Gastrocnemius medialis (tissue), 4 donors: ENCODE results near the gene CD3E. TPM values are rescaled to one million over a fixed set of nuclear protein-coding genes. Genes with fewer than 3 reads are reported as not detected.

Experiments used
- ATAC-seq, 2 donors: fragments of 150-250 bp; one replicate each; pipeline ENCODE4 v1.9.1; 2016
- DNase-seq, 2 donors: peaks; one replicate each; pipeline ENCODE4 v3.0.0-alpha.2; 2019
- H3K27ac ChIP-seq, 4 donors: fragments of 200-600 bp; sonication (generic); 1 replicate in 1 of 4; 2 replicates in 3 of 4; pipeline ENCODE4 v1.5.1; 2016 to 2018; ENCODE audit warnings: mild to moderate bottlenecking in 2 of 4, moderate library complexity in 1 of 4
- H3K27me3 ChIP-seq, 3 donors: fragments of 200-600 bp; sonication (generic) in 2 of 3; 1 replicate in 1 of 3; 2 replicates in 2 of 3; pipeline versions ENCODE4 v1.5.1 to v1.6.0; 2016 to 2019; ENCODE audit warnings: mild to moderate bottlenecking in 1 of 3, moderate library complexity in 1 of 3
- H3K36me3 ChIP-seq, 2 donors: fragments of 200-600 bp; sonication (generic) in 1 of 2; one replicate each; pipeline ENCODE4 v1.5.1; 2017 to 2018
- H3K4me1 ChIP-seq, 2 donors: fragments of 200-600 bp; sonication (generic) in 1 of 2; one replicate each; pipeline ENCODE4 v1.5.1; 2016 to 2017; ENCODE audit warnings: mild to moderate bottlenecking in 2 of 2
- H3K4me3 ChIP-seq, 4 donors: fragments of 200-600 bp; sonication (generic) in 3 of 4; 1 replicate in 1 of 4; 2 replicates in 3 of 4; pipeline ENCODE4 v1.5.1; 2016 to 2019; ENCODE audit warnings: mild to moderate bottlenecking in 2 of 4
- H3K9me3 ChIP-seq, 3 donors: fragments of 200-600 bp; sonication (generic) in 2 of 3; 1 replicate in 1 of 3; 2 replicates in 2 of 3; pipeline ENCODE4 v1.5.1; 2016 to 2019
- CTCF ChIP-seq, 5 experiments: fragments of 450-650 bp in 3 of 5; fragments of 200-600 bp in 2 of 5; sonication (generic) in 2 of 5; IDR thresholded peaks in 4 of 5; conservative IDR thresholded peaks in 1 of 5; 1 replicate in 4 of 5; 2 replicates in 1 of 5; pipeline ENCODE4 v1.5.1; 2016 to 2019; ENCODE audit warnings: antibody characterized with exemption in 5 of 5, mild to moderate bottlenecking in 3 of 5, moderate library complexity in 3 of 5
- POLR2A ChIP-seq, 2 donors: fragments of 450-650 bp; IDR thresholded peaks; one replicate each; pipeline ENCODE4 v1.6.1; 2017; ENCODE audit warnings: antibody characterized with exemption in 2 of 2, mild to moderate bottlenecking in 2 of 2, moderate library complexity in 2 of 2
- in situ Hi-C, 4 donors: fragments of 200-750 bp; cut with MboI; loops; one replicate each; pipeline versions ENCODE4 v1.15.0 to v1.8.0; 2017; ENCODE audit warnings: low sequenced_read_pairs in 4 of 4
- intact Hi-C: fragments of 100-400 bp; cut with DNase I; formaldehyde crosslinking; loops from one replicate; pipeline ENCODE4 v1.15.1; 2023; ENCODE audit warnings: low total_unique reads
- total RNA-seq, 4 donors: library from RNA; depleted of rRNA; stranded (reverse); fragments of >200 nt; gene quantifications; one replicate each; pipeline versions ENCODE4 v1.1.0 to v1.2.3, GENCODE V29; 2016

CD3E gene
- total RNA-seq, 4 donors from 2014 or later, result 0.42 to 0.51 TPM; not detected in 2

DNA sequence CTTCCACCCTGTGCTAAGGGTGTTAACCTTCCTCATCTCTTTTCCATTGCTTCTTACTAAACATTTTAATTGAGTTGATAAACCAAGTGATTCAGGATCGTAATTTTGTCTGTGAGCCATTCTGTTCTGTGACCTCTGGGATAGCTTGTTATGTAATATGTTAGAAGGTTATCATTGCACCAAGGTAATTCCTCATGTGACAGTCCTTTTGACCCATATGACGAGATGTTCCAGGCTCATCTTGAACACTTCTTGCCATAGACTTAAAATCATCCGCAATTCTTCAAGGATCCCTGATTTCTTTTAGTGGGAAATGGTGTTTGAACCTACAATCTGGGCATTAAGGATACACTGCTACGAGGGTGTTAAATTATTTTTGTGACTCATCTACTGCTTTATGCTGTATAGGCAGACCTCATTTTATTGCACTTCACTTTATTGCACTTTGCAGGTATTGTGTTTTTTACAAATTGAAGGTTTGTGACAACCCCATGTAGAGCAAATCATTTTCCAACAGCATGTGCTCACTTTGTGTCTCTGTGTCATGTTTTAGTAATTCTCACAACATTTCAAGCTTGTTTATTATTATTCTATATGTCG is 21.4 kb upstream of the CD3E start:
- H3K27ac ChIP-seq, result no peak overlapping the region
- H3K4me1 ChIP-seq, result no peaks in the 10 kb centered on the region
- peaks cover 0 to 4% (median 0%) of the 10 kb centered on the region in 3 donors for H3K27me3 ChIP-seq
- in situ Hi-C loops (no loop called here), intact Hi-C loops (no loop called here)
- H3K4me3 ChIP-seq, result no peak overlapping the region
- no peaks in the 10 kb centered on the region for H3K36me3 ChIP-seq
- no peak for ATAC-seq
- no peaks in the 10 kb centered on the region for H3K9me3 ChIP-seq
- no peak for DNase-seq
- no peak for TF ChIP-seq POLR2A (IDR thresholded peaks at IDR 0.05)
- no peak for TF ChIP-seq CTCF (IDR thresholded peaks at IDR 0.05 in 4 of 5, conservative IDR thresholded peaks at IDR 0.05 in 1 of 5)

- H3K27me3 ChIP-seq, result peaks cover 0 to 3% (median 0%) of the 10 kb centered on the region in 3 donors
- TF ChIP-seq POLR2A (IDR thresholded peaks at IDR 0.05) (no peak), CTCF (IDR thresholded peaks at IDR 0.05 in 4 of 5, conservative IDR thresholded peaks at IDR 0.05 in 1 of 5) (no peak)
- no peak overlapping the region for H3K4me3 ChIP-seq
- no peaks in the 10 kb centered on the region for H3K36me3 ChIP-seq
- no peak overlapping the region for H3K27ac ChIP-seq
- in situ Hi-C loops, result no loop called here
- ATAC-seq, result no peak
- intact Hi-C loops, result no loop called here
- no peaks in the 10 kb centered on the region for H3K9me3 ChIP-seq
- DNase-seq, result no peak
- H3K4me1 ChIP-seq, result no peaks in the 10 kb centered on the region
These were observed 20.7 kb upstream of the CD3E start for GRCh38 chr11:118283756-118284350.

DNA sequence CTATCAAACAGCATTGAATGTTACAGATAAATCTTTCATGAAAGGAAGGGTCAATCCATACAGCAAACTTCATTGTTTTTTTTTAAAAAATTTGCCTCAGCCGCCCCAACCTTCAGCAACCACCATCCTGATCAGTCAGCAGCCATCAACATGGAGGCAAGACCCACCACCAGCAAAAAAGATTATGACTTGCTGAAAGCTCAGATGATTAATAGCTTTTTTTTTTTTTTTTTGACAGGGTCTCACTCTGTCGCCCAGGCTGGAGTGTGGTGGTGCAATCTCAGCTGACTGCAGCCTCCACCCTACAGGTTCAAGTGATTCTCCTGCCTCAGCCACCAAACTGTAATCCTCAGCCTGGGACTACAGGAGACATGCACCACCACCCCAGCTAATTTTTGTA is 18.0 kb upstream of the CD3E start:
- Histone ChIP-seq H3K9me3 (no peaks in the 10 kb centered on the region), H3K27ac (no peak overlapping the region), H3K4me3 (no peak overlapping the region), H3K27me3 (no peaks in the 10 kb centered on the region), H3K4me1 (no peaks in the 10 kb centered on the region), H3K36me3 (no peaks in the 10 kb centered on the region)
- no peak for DNase-seq
- TF ChIP-seq POLR2A (IDR thresholded peaks at IDR 0.05) (no peak), CTCF (IDR thresholded peaks at IDR 0.05 in 4 of 5, conservative IDR thresholded peaks at IDR 0.05 in 1 of 5) (no peak)
- in situ Hi-C loops, result no loop called here
- intact Hi-C loops, result no loop called here
- ATAC-seq, result no peak

GRCh38 chr11:118287006-118287405 is 17.5 kb upstream of the CD3E start:
- no peak for ATAC-seq
- Histone ChIP-seq H3K36me3 (no peaks in the 10 kb centered on the region), H3K27ac (no peak overlapping the region), H3K9me3 (no peaks in the 10 kb centered on the region), H3K27me3 (no peaks in the 10 kb centered on the region), H3K4me1 (no peaks in the 10 kb centered on the region), H3K4me3 (no peak overlapping the region)
- intact Hi-C loops (no loop called here), in situ Hi-C loops (no loop called here)
- TF ChIP-seq POLR2A (IDR thresholded peaks at IDR 0.05), result no peak
- no peak for TF ChIP-seq CTCF (IDR thresholded peaks at IDR 0.05 in 4 of 5, conservative IDR thresholded peaks at IDR 0.05 in 1 of 5)
- DNase-seq, result no peak
